HepG2 (cell line): ENCODE measurements around the gene TSPAN15. TPM values are rescaled to one million over a fixed set of nuclear protein-coding genes. Genes with fewer than 3 reads are reported as not detected.

ENCODE experiments used
- ATAC-seq: fragments of 200-7000 bp; cut with Tn5 transposase; 3 replicates; pipeline ENCODE4 v1.9.1; 2020; ENCODE audit warnings: mild to moderate bottlenecking, moderate library complexity
- BruUV-seq: library from RNA; stranded (reverse); fragments of 400-500 nt; replicated peaks from 2 replicates; lab custom pipeline; 2021; lab: Mats Ljungman, UMichigan
- CTCF ChIA-PET: fragments of 300-600 bp; formaldehyde crosslinking; extraction: SDS; loops from one replicate; lab custom pipeline; 2021; ENCODE audit warnings: low total read pairs, inconsistent platforms, low intra/inter-chr PET ratio; lab: Yijun Ruan, JAX
- POLR2A ChIA-PET: fragments of 350-600 bp; sonication (Branson Sonifier 250); formaldehyde crosslinking; loops from one replicate; lab custom pipeline; 2020; ENCODE audit warnings: antibody characterized with exemption, inconsistent platforms; lab: Yijun Ruan, JAX
- DNase-seq: peaks from one replicate; pipeline ENCODE4 v3.0.0-alpha.2; 2015; ENCODE audit warnings: low spot score
- FAIRE-seq: peaks from 3 replicates; lab custom pipeline; 2011; peaks lifted over from hg19 to GRCh38; lab: Jason Lieb, UNC
- H2AFZ ChIP-seq: one replicate; pipeline ENCODE4 v1.6.1; 2011; ENCODE audit warnings: low read length, inconsistent platforms
- H3K27ac ChIP-seq: fragments of 300-600 bp; 3 replicates; pipeline ENCODE4 v1.8.0; 2011; ENCODE audit warnings: mixed run types, mild to moderate bottlenecking, mixed read lengths, low read length, inconsistent platforms; ENCODE audit not compliant: insufficient read depth; ENCODE audit errors: extremely low read length
- H3K27me3 ChIP-seq, 2 experiments: fragments of 200-600 bp in 1 of 2; 2 replicates in 1 of 2; 3 replicates in 1 of 2; pipeline versions ENCODE4 v1.6.0 to v1.8.0; 2011; ENCODE audit warnings: low read length in 2 of 2, mild to moderate bottlenecking in 2 of 2, moderate library complexity in 2 of 2, inconsistent platforms in 1 of 2; ENCODE audit not compliant: insufficient read depth in 2 of 2, control insufficient read depth in 1 of 2
- H3K36me3 ChIP-seq, 2 experiments: fragments of 200-600 bp in 1 of 2; replicated peaks in 1 of 2; 2 replicates in 1 of 2; 3 replicates in 1 of 2; pipeline versions ENCODE4 v1.5.1 to v1.8.0; 2011; ENCODE audit warnings: low read length in 2 of 2, inconsistent platforms in 1 of 2; ENCODE audit not compliant: insufficient read depth in 2 of 2, control insufficient read depth in 1 of 2
- H3K4me1 ChIP-seq: 2 replicates; pipeline ENCODE4 v1.5.1; 2012; ENCODE audit warnings: low read length, inconsistent platforms; ENCODE audit not compliant: insufficient read depth
- H3K4me2 ChIP-seq: 2 replicates; pipeline ENCODE4 v1.6.0; 2011; ENCODE audit warnings: low read depth, low read length, inconsistent platforms
- H3K4me3 ChIP-seq, 3 experiments: fragments of 200-600 bp in 1 of 3; sonication (generic), shearing (Covaris generic) in 1 of 3; replicated peaks in 1 of 3; 2 replicates each; pipeline ENCODE4 v1.5.1; 2011 to 2016; ENCODE audit warnings: low read length in 3 of 3, inconsistent platforms in 2 of 3, low read depth in 2 of 3, mild to moderate bottlenecking in 2 of 3, control low read depth in 1 of 3, mixed read lengths in 1 of 3; ENCODE audit not compliant: insufficient read depth in 1 of 3
- H3K79me2 ChIP-seq: one replicate; pipeline ENCODE4 v1.6.1; 2011; ENCODE audit warnings: low read length, inconsistent platforms; ENCODE audit not compliant: insufficient read depth
- H3K9ac ChIP-seq: 2 replicates; pipeline ENCODE4 v1.6.0; 2011; ENCODE audit warnings: mild to moderate bottlenecking, low read depth, low read length, inconsistent platforms; ENCODE audit not compliant: insufficient read depth
- H3K9me3 ChIP-seq: 2 replicates; pipeline ENCODE4 v1.5.1; 2012; ENCODE audit warnings: mild to moderate bottlenecking, low read length
- H4K20me1 ChIP-seq: 2 replicates; pipeline ENCODE4 v1.6.0; 2011; ENCODE audit warnings: inconsistent platforms, mild to moderate bottlenecking, low read length, moderate library complexity; ENCODE audit not compliant: insufficient read depth
- ARHGAP35 ChIP-seq: sonication (generic); formaldehyde crosslinking; IDR thresholded peaks from 2 replicates; pipeline ENCODE4 v1.9.0; 2022; ENCODE audit warnings: mild to moderate bottlenecking, inconsistent platforms, moderate library complexity, missing genetic modification reagents, borderline replicate concordance
- ETV6 ChIP-seq: sonication (generic); formaldehyde crosslinking; conservative IDR thresholded peaks from 2 replicates; pipeline ENCODE4 v1.4.0; 2020; ENCODE audit warnings: missing genetic modification reagents
- KDM4B ChIP-seq: sonication (generic); formaldehyde crosslinking; IDR thresholded peaks from 2 replicates; pipeline ENCODE4 v1.4.0; 2020; ENCODE audit warnings: missing genetic modification reagents
- PRMT3 ChIP-seq: sonication (generic); formaldehyde crosslinking; IDR thresholded peaks from 2 replicates; pipeline ENCODE4 v1.8.1; 2022; ENCODE audit warnings: low read depth, mild to moderate bottlenecking, moderate library complexity, missing genetic modification reagents, borderline replicate concordance
- ZNF12 ChIP-seq: sonication (generic); formaldehyde crosslinking; IDR thresholded peaks from 2 replicates; pipeline ENCODE4 v1.5.0; 2020; ENCODE audit warnings: missing genetic modification reagents
- ZNF318 ChIP-seq: sonication (generic); formaldehyde crosslinking; IDR thresholded peaks from 2 replicates; pipeline ENCODE4 v1.4.0; 2020; ENCODE audit warnings: mild to moderate bottlenecking, missing genetic modification reagents
- ZNF367 ChIP-seq: sonication (generic); formaldehyde crosslinking; IDR thresholded peaks from 2 replicates; pipeline ENCODE4 v1.4.0; 2020; ENCODE audit warnings: missing genetic modification reagents, borderline replicate concordance
- ZNF574 ChIP-seq: sonication (generic); formaldehyde crosslinking; IDR thresholded peaks from 2 replicates; pipeline ENCODE4 v1.4.0; 2020; ENCODE audit warnings: missing genetic modification reagents
- ZNF737 ChIP-seq: sonication (generic); formaldehyde crosslinking; IDR thresholded peaks from 2 replicates; pipeline ENCODE4 v1.5.0; 2020; ENCODE audit warnings: missing genetic modification reagents, mild to moderate bottlenecking, borderline replicate concordance
- ZNF766 ChIP-seq: sonication (generic); formaldehyde crosslinking; IDR thresholded peaks from 2 replicates; pipeline ENCODE4 v1.5.0; 2020; ENCODE audit warnings: missing genetic modification reagents, borderline replicate concordance
- ZNF788 ChIP-seq: sonication (generic); formaldehyde crosslinking; IDR thresholded peaks from 2 replicates; pipeline ENCODE4 v1.5.0; 2020; ENCODE audit warnings: mild to moderate bottlenecking, missing genetic modification reagents, borderline replicate concordance
- WGBS: methylation state at CpG from one replicate; pipeline ENCODE4 v1.1.6; 2017; ENCODE audit warnings: low lambda C conversion rate; 5-methylcytosine and 5-hydroxymethylcytosine counted together
- in situ Hi-C: cut with HindIII; loops from 2 replicates; pipeline ENCODE4 v1.10.0; 2017; ENCODE audit warnings: low pct_unique_long_range_greater_than_20kb; ENCODE audit not compliant: extremely low pct_ligation_motif_present
- intact Hi-C: fragments of 100-400 bp; cut with micrococcal nuclease; formaldehyde crosslinking; loops from one replicate; pipeline ENCODE4 v1.10.0; 2022; ENCODE audit not compliant: unreplicated experiment
- polyA plus RNA-seq, 8 experiments: library from polyadenylated mRNA; depleted of rRNA in 3 of 8; stranded (reverse) in 7 of 8; unstranded in 1 of 8; fragments of >200 nt; fragmentation: Illumina TruSeq in 4 of 8; extraction: Trizol in 4 of 8; gene quantifications; 2 replicates each; pipeline versions ENCODE4 v1.2.1 to v1.2.3, GENCODE V29; 2011 to 2016; ENCODE audit warnings: low read depth in 4 of 8, missing spikeins in 1 of 8, mixed read lengths in 1 of 8; ENCODE audit not compliant: insufficient read depth in 1 of 8
- total RNA-seq, 5 experiments: library from RNA; depleted of rRNA; stranded (reverse); fragments of >200 nt; fragmentation: Illumina TruSeq; extraction: Trizol; gene quantifications; 2 replicates each; pipeline ENCODE4 v1.2.3, GENCODE V29; 2016; ENCODE audit warnings: low read depth in 1 of 5

Gene TSPAN15
- total and polyA plus RNA-seq, 2 of the 13 experiments (the other 11 are each of a cell fraction or from before 2014, with no cell fraction given) = 0.27 to 3.2 TPM

GRCh38 chr10:69481811-69482524 lies 30.7 kb downstream of the TSPAN15 start:
- no peaks in the 10 kb centered on the region for H3K4me1 ChIP-seq
- no peaks in the 10 kb centered on the region for H4K20me1 ChIP-seq
- H3K9me3 ChIP-seq = no peaks in the 10 kb centered on the region
- FAIRE-seq = no peak
- ChIA-PET CTCF (no interaction called here), POLR2A (no interaction called here)
- no peak overlapping the region for H3K9ac ChIP-seq
- BruUV-seq = no TSS peak
- no peaks in the 10 kb centered on the region for H3K79me2 ChIP-seq
- H3K4me2 ChIP-seq = no peak overlapping the region
- no peak overlapping the region for H2AFZ ChIP-seq
- ATAC-seq = no peak
- H3K27me3 ChIP-seq = peaks cover 0 to 23% of the 10 kb centered on the region in 2 experiments; a peak in 2 of 5 replicates
- 67% methylated on average over 4 of the region's 4 CpGs for WGBS
- in situ Hi-C loops = no loop called here
- H3K4me3 ChIP-seq = no peak overlapping the region
- intact Hi-C loops = no loop called here
- H3K36me3 ChIP-seq = no peaks in the 10 kb centered on the region
- DNase-seq = no peak
- H3K27ac ChIP-seq = no peak overlapping the region
- TF ChIP-seq ZNF574 = no peak
- no peak for TF ChIP-seq ZNF737 (CRISPR knock-in tag)
- no peak for TF ChIP-seq ZNF766 (CRISPR knock-in tag)
- no peak for TF ChIP-seq ZNF367 (CRISPR knock-in tag)
- TF ChIP-seq ARHGAP35 (CRISPR knock-in tag) = no peak
- no peak for TF ChIP-seq KDM4B
- no peak for TF ChIP-seq ZNF318
- no peak for TF ChIP-seq ZNF12 (CRISPR knock-in tag)
- TF ChIP-seq ZNF788 (CRISPR knock-in tag) = no peak
- TF ChIP-seq PRMT3 (CRISPR knock-in tag) = no peak
- TF ChIP-seq ETV6 (CRISPR knock-in tag) = no peak
